ENCODE data around the gene CCNE1.
"Not testable (repeated sequence)": the region's sequence is repeated elsewhere in the genome, so short reads cannot be mapped to it uniquely, and the experiment has no call there.

The CCNE1 gene

DNA sequence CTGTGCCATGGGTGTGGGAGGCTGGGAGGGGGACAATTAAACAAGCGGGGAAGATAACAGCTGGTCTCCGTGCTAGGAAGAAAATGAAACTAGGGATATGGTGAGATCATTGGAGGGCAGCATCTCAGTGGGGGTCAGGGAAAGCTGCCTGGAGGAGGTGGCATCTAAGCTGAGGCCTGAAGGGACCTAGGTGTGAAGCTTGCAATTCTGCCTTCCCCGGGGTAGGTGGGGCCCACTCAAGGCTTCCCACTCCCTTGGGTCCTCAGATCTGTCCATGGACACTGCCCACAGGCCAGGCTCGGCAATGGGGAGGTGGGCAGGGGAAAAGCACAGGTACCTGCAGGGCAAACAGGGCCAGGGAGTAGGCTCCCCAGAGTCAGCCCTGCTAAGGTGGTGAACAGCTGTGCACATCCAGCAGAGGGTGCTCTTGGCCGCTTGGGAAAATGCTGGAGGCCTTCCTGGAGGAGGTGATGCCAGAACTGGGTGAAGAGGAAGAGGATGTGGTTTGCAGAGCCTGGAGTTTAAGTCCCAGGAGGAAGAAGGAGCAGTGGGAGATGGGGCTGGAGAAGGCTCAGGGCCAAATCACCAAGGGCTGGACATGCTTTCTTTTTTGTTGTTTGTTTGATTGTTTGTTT, 25.7 kb upstream of the CCNE1 start:
- no peak overlapping the region for H3K4me3 ChIP-seq (ENCODE audit: insufficient read depth, low read depth, low read length)
- no peaks in the 10 kb centered on the region for H3K4me1 ChIP-seq (ENCODE audit: control insufficient read depth, insufficient read depth, low read length)
- no peaks in the 10 kb centered on the region for H3K9me3 ChIP-seq (ENCODE audit: control insufficient read depth, low read length)
- no peaks in the 10 kb centered on the region for H3K27me3 ChIP-seq (ENCODE audit: control insufficient read depth, insufficient read depth, low read length, poor library complexity, severe bottlenecking)
- 82 to 83% methylated on average over 5 of the region's 5 CpGs for WGBS, 2 experiments
- H3K27ac ChIP-seq (ENCODE audit: insufficient read depth, low read depth, low read length, poor library complexity, severe bottlenecking) = no peak overlapping the region
- H3K36me3 ChIP-seq (ENCODE audit: control insufficient read depth, insufficient read depth, low read length) = no peaks in the 10 kb centered on the region

DNA sequence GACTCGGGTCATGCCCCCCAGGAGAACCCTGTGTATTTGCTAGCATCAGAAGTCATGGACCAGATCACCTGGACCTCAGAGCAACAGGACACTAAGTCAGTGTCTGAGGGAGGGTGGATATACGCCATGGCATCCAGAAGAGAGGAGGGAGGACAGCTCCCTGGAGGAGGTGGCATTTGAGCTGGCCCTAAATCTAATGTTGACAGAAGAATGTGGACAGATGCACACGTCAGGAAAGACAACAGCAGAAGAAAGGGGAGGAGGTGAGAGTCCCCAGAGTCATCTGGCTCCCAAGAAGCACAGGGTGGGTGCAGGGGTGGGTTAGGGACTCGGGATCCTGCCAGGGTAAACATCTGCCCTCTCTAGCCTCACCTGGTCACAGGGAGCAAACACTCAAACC, 24.5 kb upstream of the CCNE1 start:
- H3K4me1 ChIP-seq (ENCODE audit: control insufficient read depth, insufficient read depth, low read length) = no peaks in the 10 kb centered on the region
- no peaks in the 10 kb centered on the region for H3K27me3 ChIP-seq (ENCODE audit: control insufficient read depth, insufficient read depth, low read length, poor library complexity, severe bottlenecking)
- H3K4me3 ChIP-seq (ENCODE audit: insufficient read depth, low read depth, low read length) = no peak overlapping the region
- 84 to 89% methylated on average over 4 of the region's 4 CpGs for WGBS, 2 experiments
- H3K9me3 ChIP-seq (ENCODE audit: control insufficient read depth, low read length) = no peaks in the 10 kb centered on the region
- H3K27ac ChIP-seq (ENCODE audit: insufficient read depth, low read depth, low read length, poor library complexity, severe bottlenecking) = no peak overlapping the region
- no peaks in the 10 kb centered on the region for H3K36me3 ChIP-seq (ENCODE audit: control insufficient read depth, insufficient read depth, low read length)

DNA sequence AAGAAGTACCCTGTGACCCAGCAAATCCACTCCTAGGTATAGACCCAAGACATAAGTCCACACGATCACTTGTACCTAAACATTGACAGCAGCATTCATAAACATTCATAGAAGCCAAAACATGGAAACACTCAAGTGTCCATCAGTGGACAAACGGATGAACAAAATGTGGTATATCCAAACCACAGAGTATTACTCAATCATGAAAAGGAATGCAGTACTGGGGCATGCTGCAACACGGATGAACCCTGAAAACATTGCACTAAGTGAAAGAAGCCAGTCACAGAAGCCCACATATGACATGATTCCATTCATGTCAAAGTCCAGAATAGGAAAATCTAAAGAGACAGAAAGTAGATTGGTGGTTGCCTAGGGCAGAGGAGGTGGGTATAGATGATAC, 22.8 kb upstream of the CCNE1 start:
- Histone ChIP-seq H3K27me3 (ENCODE audit: control insufficient read depth, insufficient read depth, low read length, poor library complexity, severe bottlenecking) (no peaks in the 10 kb centered on the region), H3K4me1 (ENCODE audit: control insufficient read depth, insufficient read depth, low read length) (no peaks in the 10 kb centered on the region), H3K4me3 (ENCODE audit: insufficient read depth, low read depth, low read length) (no peak overlapping the region), H3K27ac (ENCODE audit: insufficient read depth, low read depth, low read length, poor library complexity, severe bottlenecking) (no peak overlapping the region), H3K9me3 (ENCODE audit: control insufficient read depth, low read length) (no peaks in the 10 kb centered on the region), H3K36me3 (ENCODE audit: control insufficient read depth, insufficient read depth, low read length) (no peaks in the 10 kb centered on the region)
- 88 to 89% methylated on average over 3 of the region's 3 CpGs for WGBS, 2 experiments

DNA sequence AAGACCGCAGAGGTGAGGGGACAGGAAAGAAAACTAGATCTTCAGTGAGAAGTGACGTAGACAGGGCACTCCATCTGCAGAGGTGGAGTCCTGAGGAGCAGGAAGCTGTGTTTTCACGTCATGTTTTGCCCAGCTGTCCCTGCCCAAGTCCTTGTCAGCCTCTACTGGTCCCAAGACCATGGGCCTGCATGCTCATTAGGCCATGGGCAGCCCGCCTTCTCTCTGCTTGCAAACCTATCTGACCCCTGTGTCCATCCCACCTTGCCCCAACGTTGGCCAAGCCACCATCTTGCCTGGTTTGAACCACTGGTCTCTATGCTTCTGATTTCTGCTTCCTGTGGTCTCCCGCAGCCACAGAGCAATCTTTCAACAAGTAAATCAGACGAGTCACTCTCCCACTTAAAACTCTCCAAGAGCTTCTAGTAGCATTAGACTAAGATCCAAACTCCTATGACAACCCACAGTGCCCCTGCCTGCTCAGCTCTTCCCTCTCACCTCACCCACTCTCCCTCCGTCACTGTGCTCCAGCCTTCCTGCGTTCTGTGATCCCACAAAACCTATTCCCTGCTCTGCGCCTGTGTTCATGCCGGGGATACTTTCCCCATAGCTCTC, 18.6 kb upstream of the CCNE1 start:
- whole genome bisulfite sequencing, 2 experiments = 90 to 92% methylated on average over 11 of the region's 11 CpGs

DNA sequence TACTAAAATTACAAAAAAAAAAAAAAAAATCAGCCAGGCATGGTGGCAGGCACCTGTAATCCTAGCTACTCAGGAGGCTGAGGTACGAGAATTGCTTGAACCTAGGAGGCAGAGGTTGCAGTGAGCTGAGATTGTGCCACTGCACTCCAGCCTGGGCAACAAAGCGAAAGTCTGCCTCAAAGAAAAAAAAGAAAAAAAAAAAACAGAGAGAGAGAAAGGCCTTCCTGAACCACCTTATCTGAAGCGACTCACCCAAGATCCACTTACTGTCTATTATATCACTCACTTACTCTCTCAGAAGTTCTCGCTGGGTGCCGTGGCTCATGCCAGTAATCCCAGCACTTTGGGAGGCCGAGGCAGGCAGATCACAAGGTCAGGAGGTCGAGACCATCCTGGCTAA, 17.3 kb upstream of the CCNE1 start:
- WGBS, 2 experiments = 88 to 95% methylated on average over 7 of the region's 7 CpGs
- not testable (repeated sequence) for H3K36me3 ChIP-seq (ENCODE audit: control insufficient read depth, insufficient read depth, low read length); H3K27me3 ChIP-seq (ENCODE audit: control insufficient read depth, insufficient read depth, low read length, poor library complexity, severe bottlenecking); H3K9me3 ChIP-seq (ENCODE audit: control insufficient read depth, low read length); H3K4me3 ChIP-seq (ENCODE audit: insufficient read depth, low read depth, low read length); H3K4me1 ChIP-seq (ENCODE audit: control insufficient read depth, insufficient read depth, low read length); H3K27ac ChIP-seq (ENCODE audit: insufficient read depth, low read depth, low read length, poor library complexity, severe bottlenecking)

More for the DNA sequence above, 18.6 kb upstream of the CCNE1 start:
- Histone ChIP-seq H3K36me3 (ENCODE audit: control insufficient read depth, insufficient read depth, low read length) (no peaks in the 10 kb centered on the region), H3K4me1 (ENCODE audit: control insufficient read depth, insufficient read depth, low read length) (no peaks in the 10 kb centered on the region), H3K27me3 (ENCODE audit: control insufficient read depth, insufficient read depth, low read length, poor library complexity, severe bottlenecking) (no peaks in the 10 kb centered on the region), H3K9me3 (ENCODE audit: control insufficient read depth, low read length) (no peaks in the 10 kb centered on the region), H3K27ac (ENCODE audit: insufficient read depth, low read depth, low read length, poor library complexity, severe bottlenecking) (no peak overlapping the region), H3K4me3 (ENCODE audit: insufficient read depth, low read depth, low read length) (no peak overlapping the region)

DNA sequence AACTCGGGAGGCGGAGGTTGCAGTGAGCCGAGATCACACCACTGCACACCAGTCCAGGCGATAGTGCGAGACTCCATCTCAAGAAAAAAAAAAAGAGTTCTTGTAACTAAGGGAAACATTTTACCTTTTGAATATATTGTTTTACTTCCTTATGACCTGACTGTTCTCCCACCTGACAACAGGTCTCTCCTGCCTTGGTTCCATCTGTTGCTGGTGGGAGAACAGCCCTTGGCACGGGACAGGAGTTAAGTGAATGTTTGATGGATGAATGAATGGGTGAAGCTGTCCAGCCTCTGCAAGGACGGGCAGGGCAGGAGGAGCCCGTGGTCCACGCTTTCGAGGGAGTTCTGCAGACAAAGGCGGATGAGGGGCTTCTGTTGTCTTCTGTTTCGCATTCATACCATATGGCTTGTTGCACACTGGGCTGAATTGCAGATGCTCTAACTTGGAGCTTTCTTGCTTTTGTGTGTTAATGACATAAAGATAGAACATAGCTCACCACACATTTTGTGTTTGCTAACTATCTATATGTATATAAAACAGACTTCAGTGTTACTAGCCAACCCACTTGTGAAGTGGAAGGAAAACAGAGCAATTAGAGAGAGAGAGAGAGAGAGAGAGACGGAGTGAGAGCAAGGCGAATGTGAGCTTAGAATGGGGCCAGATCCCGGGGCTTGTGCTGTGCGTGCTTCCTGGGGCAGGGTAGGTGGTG, 16.2 kb upstream of the CCNE1 start:
- Histone ChIP-seq H3K4me1 (ENCODE audit: control insufficient read depth, insufficient read depth, low read length) (no peaks in the 10 kb centered on the region), H3K9me3 (ENCODE audit: control insufficient read depth, low read length) (no peaks in the 10 kb centered on the region), H3K36me3 (ENCODE audit: control insufficient read depth, insufficient read depth, low read length) (no peaks in the 10 kb centered on the region), H3K27ac (ENCODE audit: insufficient read depth, low read depth, low read length, poor library complexity, severe bottlenecking) (no peak overlapping the region), H3K4me3 (ENCODE audit: insufficient read depth, low read depth, low read length) (no peak overlapping the region), H3K27me3 (ENCODE audit: control insufficient read depth, insufficient read depth, low read length, poor library complexity, severe bottlenecking) (no peaks in the 10 kb centered on the region)
- 91 to 93% methylated on average over 16 of the region's 16 CpGs for WGBS, 2 experiments

DNA sequence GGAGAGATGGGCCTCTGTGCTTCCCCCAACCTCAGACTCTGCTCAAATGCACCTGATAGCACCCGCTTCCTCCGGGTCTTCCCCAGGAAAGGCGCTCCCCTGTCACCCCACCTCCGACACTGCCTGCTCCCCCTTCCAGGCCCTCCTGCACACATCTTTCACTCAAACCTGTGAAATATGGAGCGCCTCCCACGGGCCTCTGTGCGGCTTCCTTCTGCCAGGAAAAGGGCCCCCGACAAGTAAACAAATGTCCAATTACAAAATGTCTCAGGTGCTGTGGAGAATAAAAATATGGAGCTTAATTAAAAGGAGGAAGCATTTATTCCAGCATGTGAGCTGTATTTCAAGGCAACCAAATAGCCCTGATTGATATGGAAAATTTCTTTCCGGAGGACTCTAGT, 15.6 kb upstream of the CCNE1 start:
- no peaks in the 10 kb centered on the region for H3K4me1 ChIP-seq (ENCODE audit: control insufficient read depth, insufficient read depth, low read length)
- 84 to 89% methylated on average over 9 of the region's 9 CpGs for WGBS, 2 experiments
- no peak overlapping the region for H3K4me3 ChIP-seq (ENCODE audit: insufficient read depth, low read depth, low read length)
- H3K27ac ChIP-seq (ENCODE audit: insufficient read depth, low read depth, low read length, poor library complexity, severe bottlenecking) = no peak overlapping the region
- no peaks in the 10 kb centered on the region for H3K9me3 ChIP-seq (ENCODE audit: control insufficient read depth, low read length)
- no peaks in the 10 kb centered on the region for H3K36me3 ChIP-seq (ENCODE audit: control insufficient read depth, insufficient read depth, low read length)
- H3K27me3 ChIP-seq (ENCODE audit: control insufficient read depth, insufficient read depth, low read length, poor library complexity, severe bottlenecking) = no peaks in the 10 kb centered on the region

DNA sequence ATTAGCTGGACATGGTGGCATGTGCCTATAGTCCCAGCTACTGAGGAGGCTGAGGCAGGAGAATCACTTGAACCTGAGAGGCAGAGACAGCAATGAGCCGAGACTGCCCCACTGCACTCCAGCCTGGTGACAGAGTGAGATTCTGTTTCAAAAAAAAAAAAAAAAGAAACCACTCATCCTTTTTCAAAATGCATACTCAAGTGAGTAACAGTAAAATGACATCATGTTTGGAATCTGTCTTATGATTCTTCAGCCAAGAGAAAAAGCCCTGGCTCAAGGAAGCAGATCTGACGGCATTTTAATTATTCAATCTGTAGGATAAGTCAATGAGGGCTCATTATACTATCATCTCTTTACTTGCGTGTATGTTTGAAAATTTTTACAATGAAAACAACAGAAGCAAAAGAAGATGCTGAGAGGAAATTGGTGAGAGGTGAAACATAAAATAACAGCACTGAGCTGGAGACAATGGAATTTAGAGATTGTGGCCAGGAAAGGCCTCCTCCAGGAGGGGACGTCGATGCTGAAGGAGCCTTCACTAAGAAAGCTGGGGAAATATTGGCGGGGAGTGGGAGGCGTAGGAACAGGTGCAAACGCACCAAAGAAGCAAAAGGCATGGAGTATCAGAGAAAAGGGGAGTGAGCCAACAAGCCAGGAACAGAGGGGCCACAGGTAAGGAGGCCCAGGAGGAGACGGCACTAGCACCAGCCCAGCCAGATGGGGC, 12.9 kb upstream of the CCNE1 start:
- Histone ChIP-seq H3K4me1 (ENCODE audit: control insufficient read depth, insufficient read depth, low read length) (no peaks in the 10 kb centered on the region), H3K27ac (ENCODE audit: insufficient read depth, low read depth, low read length, poor library complexity, severe bottlenecking) (no peak overlapping the region), H3K27me3 (ENCODE audit: control insufficient read depth, insufficient read depth, low read length, poor library complexity, severe bottlenecking) (no peaks in the 10 kb centered on the region), H3K9me3 (ENCODE audit: control insufficient read depth, low read length) (no peaks in the 10 kb centered on the region), H3K36me3 (ENCODE audit: control insufficient read depth, insufficient read depth, low read length) (no peaks in the 10 kb centered on the region), H3K4me3 (ENCODE audit: insufficient read depth, low read depth, low read length) (no peak overlapping the region)
- 79 to 80% methylated on average over 8 to 9 of the region's 9 CpGs for WGBS, 2 experiments

DNA sequence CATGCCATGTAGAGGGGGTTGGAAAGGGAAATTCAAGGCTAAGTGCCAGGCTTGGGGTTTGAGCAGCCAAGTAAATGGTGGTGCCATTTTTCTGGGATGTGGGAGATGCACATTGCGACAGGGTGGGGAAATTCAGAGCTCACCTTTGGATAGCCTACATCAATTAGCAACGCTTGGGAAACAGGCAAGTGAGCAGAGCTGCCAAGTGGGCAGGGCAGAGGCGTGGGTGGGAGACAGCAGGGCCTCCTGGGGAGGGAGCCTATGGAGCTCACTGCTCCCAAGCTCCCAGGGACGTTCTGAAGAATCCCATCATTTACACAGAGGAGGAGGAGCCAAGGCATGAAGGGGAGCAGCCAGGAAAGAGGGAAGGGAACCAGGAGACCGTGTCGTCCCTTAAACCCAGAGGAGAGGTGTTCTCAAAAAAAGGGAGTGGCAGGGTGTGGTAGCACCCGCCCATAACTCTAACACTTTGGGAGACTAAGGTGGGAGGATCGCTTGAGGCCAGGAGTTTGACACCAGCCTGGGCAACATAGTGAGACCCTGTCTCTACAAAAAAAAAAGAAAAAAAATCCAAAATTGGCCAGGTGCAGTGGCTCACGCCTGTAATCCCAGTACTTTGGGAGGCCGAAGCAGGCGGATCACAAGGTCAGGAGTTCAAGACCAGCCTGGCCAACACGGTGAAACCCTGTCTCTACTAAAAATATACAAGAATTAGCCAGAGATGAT, 11.5 kb upstream of the CCNE1 start:
- WGBS, 2 experiments = 88 to 89% methylated on average over 12 of the region's 12 CpGs
- Histone ChIP-seq H3K36me3 (ENCODE audit: control insufficient read depth, insufficient read depth, low read length) (no peaks in the 10 kb centered on the region), H3K27ac (ENCODE audit: insufficient read depth, low read depth, low read length, poor library complexity, severe bottlenecking) (no peak overlapping the region), H3K9me3 (ENCODE audit: control insufficient read depth, low read length) (no peaks in the 10 kb centered on the region), H3K4me3 (ENCODE audit: insufficient read depth, low read depth, low read length) (no peak overlapping the region), H3K27me3 (ENCODE audit: control insufficient read depth, insufficient read depth, low read length, poor library complexity, severe bottlenecking) (no peaks in the 10 kb centered on the region), H3K4me1 (ENCODE audit: control insufficient read depth, insufficient read depth, low read length) (no peaks in the 10 kb centered on the region)

DNA sequence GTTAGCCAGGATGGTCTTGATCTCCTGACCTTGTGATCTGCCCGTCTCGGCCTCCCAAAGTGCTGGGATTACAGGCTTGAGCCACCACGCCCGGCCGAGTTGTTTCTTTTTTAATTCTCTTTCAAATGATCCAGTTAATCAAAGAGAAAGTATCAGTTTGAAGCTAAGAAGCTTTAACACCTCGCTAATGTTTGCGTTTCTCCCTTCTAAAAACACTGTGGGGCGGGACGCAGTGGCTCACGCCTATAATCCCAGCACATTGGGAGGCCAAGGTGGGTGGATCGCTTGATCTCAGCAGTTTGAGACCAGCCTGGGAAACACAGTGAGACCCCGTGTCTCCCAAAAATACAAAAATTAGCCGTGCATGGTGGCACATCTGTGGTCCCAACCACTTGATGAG, 7.8 kb upstream of the CCNE1 start:
- not testable (repeated sequence) for H3K9me3 ChIP-seq (ENCODE audit: control insufficient read depth, low read length); H3K36me3 ChIP-seq (ENCODE audit: control insufficient read depth, insufficient read depth, low read length); H3K4me3 ChIP-seq (ENCODE audit: insufficient read depth, low read depth, low read length); H3K27ac ChIP-seq (ENCODE audit: insufficient read depth, low read depth, low read length, poor library complexity, severe bottlenecking); H3K27me3 ChIP-seq (ENCODE audit: control insufficient read depth, insufficient read depth, low read length, poor library complexity, severe bottlenecking); H3K4me1 ChIP-seq (ENCODE audit: control insufficient read depth, insufficient read depth, low read length)
- 85 to 92% methylated on average over 13 of the region's 13 CpGs for WGBS, 2 experiments

Data from ectodermal cell (in vitro differentiated cells).